Activated naive CD8-positive, alpha-beta T cell treated with anti-CD3 and anti-CD28 coated beads, Interleukin-2, amount 50 U/mL, for 16 hours (primary cell): Measurements from ENCODE around the gene CGB8.
"Not testable (repeated sequence)": the region's sequence is repeated elsewhere in the genome, so short reads cannot be mapped to it uniquely, and the experiment has no call there.

Experiments
- DNase-seq: peaks from one replicate; pipeline ENCODE4 v3.0.0-alpha.2; 2020; ENCODE audit warnings: low read depth, low spot score

CGB8 gene

DNA sequence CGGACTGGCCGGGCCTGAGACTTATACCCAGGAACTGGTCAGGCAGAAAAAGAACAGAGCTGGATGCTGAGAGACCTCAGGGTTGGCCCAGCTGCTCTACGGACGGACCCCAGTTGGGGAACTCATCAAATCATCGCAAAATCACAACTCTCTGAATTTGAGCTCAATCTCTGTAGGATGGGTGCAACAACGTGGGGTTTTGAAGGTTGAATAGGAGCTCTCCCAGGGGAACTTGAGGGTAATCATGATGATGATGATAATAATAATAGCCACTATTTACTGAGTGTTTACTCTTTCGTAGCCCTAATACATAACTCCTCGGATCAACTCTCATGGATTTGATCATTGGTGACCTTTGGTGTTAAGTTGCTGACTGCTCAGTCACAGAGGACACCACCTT lies 18.6 kb downstream of the CGB8 start:
- DNase-seq: not testable (repeated sequence)

DNA sequence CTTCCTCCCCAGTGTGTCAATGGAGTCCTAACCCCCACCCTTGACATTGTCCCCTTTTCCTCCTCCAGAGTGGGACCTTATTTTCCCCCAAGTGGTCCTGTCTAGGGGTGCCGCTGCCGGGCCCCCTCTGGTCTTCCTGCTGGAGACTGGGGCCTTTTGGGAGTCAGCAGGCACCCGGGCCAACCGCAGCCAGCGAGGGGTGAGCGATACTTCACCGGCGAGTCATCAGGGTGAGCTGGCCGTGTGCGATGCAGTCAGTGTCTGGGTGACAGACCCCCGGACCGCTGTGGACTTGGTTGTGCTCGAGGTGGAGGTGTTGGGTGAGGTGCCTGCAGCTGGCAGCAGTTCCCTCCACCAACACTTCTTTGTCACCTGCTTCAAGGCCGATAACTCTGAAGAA lies 19.2 kb downstream of the CGB8 start:
- DNase-seq: not testable (repeated sequence)

DNA sequence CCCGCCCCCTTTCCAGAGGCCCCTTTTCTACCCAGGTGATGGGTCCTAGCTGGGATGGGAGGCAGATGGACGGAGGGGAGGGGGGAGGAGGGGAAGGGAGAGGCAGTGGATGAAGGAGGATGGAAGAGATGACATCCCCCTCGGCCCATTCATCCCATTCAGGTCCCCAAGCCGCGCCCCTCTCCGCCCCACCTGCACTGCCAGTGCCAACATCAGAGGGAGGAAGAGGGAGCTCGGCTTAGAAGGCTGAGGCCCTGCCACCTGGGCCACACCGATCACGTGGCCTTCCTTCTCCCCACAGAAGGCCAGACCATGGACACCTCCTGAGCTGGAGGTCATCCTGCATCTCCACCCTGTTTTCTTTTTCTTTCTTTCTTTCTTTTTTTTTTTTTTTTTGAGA lies 20.2 kb downstream of the CGB8 start:
- not testable (repeated sequence) for DNase-seq

DNA sequence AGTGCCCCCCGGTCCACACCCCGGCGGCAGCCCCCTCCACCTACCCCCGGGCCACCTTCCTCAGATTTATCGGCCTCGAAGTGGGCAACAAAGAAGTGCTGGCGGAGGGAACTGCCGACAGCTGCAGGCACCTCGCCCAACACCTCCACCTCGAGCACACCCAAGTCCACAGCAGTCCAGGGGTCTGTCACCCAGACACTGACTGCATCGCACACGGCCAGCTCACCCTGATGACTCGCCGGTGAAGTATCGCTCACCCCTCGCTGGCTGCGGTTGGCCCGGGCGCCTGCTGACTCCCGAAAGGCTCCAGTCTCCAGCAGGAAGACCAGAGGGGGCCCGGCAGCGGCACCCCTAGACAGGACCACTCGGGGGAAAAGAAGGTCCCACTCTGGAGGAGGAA lies 23.3 kb downstream of the CGB8 start:
- not testable (repeated sequence) for DNase-seq

DNA sequence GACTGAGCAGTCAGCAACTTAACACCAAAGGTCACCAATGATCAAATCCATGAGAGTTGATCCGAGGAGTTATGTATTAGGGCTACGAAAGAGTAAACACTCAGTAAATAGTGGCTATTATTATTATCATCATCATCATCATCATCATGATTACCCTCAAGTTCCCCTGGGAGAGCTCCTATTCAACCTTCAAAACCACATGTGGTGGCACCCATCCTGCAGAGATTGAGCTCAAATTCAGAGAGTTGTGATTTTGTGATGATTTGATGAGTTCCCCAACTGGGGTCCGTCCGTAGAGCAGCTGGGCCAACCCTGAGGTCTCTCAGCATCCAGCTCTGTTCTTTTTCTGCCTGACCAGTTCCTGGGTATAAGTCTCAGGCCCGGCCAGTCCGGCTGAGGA lies 23.8 kb downstream of the CGB8 start:
- DNase-seq: not testable (repeated sequence)

DNA sequence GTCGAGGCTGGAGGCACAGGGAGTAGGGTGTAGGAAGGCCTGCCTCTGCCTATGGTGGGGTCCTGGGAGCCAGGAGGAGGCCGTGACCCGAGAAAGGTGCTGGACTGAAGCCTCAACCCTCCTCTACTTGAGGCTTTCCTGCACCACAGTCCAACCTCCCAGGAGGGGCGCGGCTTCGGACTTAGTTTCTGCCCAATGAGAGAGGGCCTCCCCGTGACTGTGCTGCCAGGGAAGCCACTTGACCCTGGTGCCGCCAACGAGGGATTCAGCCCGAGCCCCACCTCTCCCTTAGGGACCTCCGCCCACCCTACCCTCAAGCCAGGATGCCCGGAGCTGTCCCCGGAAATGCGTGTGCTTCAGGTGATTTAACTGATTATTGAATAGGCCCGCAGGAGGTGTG lies 24.7 kb downstream of the CGB8 start, which contains the start of gene CGB3:
TSS of gene CGB3 (minus strand) at position 101 of the 400 bp plus-strand sequence. CDS start 362 bp downstream, outside the sequence.
- DNase-seq: not testable (repeated sequence)

DNA sequence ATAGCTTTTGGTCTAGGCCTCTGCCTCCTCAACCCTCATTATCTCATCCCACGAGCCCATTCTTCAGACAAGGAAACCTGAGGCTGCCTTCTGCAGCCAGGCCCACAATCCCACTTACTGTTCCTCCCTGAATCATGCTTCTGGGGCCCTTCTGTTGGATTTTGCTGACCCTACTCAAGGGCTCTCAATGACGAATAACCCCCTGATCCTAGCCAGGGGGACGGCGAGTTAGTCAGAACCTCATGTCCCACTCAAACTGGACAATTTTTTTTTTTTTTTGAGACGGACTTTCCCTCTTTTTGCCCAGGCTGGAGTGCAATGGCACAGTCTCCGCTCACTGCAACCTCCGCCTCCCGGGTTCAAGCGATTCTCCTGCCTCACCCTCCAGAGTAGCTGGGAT lies 26.8 kb downstream of the CGB8 start:
- DNase-seq: no peak

DNA sequence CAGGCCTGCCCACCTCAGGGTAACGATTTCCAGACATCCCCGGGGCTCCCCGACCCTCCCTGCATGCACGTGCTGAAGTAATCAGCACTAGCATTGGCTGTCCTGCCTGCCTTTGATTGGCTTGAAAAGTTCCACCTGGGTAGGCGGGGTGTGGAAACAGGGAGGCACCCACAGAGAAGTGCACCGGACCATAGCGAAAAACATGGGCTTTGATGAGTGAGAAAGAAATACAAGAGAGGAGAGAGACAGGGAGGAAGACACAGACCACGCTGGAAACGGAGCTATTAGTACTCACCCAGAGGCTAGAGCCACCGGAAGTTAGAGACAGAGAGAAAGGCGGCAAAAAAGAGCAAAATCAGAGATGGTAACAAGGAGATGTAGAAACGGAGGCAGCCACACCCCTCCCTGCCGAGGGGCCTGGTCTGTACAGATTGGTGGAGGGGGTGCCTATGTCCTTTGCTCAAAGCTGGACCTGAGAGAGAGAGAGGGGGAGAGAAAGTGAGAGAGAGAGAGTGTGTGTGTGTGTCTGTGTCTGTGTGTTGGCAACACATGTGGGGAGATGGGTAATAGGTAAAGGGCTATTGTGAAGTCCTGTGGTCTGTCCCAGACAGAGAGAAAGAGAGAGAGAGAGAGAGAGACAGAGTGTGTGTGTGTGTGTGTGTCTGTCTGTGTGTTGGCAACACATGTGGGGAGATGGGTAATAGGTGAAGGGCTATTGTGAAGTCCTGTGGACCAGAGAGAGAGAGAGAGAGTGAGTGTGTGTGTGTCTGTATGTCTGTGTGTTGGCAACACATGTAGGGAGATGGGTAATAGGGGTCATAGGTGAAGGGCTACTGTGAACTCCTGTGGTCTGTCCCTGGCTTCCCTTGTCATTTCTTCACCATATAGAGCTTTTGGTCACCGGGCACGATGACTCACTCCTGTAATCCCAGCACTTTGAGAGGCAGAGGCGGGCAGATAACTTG lies 27.7 kb downstream of the CGB8 start:
- DNase-seq: no peak

DNA sequence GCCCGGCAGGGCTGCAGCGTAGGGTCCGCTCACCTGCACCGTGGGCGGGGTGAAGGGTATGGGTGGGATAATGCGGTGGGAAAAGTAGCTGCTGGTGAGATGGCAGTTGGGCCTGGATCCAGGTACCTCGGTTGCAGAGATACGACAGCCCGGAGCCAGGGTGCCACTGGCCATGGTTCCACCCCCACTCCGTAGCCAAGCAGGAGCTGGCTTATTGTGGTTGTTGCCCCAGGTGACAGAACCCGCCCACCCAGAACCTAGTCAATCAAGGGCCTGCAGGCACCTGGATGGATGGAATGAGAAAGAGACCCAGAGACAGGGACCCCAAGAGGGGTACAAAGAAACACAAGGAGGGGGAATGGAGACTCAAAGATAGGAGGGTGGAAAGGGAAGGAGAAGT lies 28.6 kb downstream of the CGB8 start:
- DNase-seq: no peak

DNA sequence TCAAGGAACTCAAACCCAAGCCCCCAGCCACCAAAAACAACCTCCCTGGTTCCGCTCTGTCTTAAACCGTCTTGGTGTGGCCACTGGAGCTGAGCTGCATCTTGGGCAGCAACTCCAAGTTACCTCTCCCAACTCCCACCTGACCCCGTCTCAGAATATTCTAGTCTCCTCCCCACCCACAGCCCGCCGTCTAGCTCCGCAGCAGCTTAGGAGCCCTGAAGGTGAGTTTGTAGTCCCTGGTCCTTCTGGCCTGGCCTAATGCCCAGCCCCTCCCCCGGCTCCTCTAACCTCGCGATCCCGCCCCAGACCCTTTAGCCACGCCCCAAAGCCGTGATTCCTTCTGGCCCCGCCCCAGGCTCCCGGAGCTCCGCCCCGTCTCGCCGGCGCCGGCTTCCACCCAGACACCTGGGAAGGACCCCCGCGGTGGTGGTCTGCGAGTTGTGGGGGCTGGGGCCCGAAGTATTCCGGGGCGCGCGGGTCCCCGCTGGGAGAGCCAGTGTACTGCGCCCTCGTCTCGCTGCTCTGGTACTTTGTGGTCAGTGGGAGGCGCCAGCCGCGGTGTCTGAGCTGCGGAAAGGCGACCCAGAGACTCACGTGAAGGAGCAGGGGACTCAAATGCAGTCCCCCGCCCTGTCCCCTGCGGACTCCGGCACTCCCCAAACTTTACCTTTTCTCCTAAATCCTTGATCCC lies 29.5 kb downstream of the CGB8 start:
- peak; percentile 26 for DNase-seq

DNA sequence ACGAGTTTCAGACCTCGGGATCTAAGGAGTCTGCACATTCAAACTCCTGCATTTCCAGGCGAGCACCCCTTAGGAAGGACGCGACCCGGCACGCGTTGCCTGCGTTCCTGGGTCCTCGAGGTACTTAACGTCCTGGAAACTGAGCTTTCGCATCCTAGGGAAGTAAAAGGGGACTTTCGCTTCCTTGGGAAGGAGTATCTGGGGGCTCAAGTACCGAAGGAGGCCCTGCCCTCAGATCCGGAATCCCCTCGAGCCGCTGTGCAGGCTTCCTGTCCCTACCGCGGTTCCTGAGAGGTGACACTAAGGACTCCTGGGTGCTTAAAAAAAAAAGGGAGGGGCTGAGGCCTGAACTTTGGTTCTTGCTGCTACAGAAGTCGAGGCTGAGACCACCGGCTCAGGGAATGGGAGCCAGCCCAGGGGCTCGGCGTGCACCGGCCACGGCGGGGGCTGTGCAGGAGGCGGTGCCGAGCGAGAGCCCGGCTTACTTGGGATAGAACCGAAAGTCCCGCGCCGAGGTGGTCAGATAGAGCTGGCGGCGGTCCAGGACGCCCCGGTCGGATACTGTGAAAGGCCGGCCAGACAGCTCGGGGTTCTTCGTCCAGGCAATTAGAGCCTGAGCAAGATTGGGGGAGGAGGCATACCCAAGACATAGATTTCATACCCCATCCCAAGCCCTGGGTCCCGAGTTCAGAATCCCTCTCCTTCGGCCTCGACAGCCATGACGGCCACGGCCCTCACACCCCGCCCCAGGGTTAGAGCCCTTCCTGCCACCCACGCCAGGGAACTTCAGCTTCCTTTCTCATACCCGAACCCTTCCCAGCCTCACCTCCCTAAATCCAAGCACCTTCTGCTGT lies 30.3 kb downstream of the CGB8 start:
- DNase-seq: not testable (repeated sequence)

DNA sequence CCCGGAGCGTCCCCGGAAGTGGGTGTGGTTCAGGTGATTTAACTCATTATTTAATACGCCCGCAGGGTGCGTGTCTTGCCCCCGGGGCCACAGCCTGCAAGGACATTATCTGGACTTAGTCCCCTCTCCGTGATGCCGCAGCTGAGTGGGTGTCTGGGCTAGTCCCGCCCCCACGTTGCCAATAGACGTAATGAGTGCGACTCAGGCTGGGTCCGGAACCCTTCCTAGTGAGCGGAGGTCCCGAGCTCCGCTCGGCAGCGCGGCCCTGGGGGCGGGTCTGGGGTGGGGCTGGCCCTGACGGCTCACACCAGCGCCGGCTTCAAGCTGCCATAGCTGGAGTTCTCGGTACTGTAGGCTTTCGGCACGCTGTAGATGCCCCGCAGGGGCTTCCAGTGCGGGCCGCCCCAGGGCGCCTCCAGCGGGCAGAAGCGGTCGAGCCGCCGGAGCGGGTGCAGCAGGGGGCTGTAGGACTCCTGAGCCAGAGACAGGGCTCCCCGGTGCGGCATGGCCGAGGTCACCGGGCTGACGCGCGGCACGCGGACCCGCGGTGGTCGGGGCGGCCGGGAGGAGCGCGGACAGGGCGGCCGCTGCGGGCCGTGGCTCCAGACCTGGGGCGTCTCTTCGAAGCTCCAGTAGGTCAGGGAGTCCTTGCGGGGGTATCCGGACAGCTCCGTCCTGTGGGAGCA lies 31.1 kb downstream of the CGB8 start:
- DNase-seq: peak; percentile 27

DNA sequence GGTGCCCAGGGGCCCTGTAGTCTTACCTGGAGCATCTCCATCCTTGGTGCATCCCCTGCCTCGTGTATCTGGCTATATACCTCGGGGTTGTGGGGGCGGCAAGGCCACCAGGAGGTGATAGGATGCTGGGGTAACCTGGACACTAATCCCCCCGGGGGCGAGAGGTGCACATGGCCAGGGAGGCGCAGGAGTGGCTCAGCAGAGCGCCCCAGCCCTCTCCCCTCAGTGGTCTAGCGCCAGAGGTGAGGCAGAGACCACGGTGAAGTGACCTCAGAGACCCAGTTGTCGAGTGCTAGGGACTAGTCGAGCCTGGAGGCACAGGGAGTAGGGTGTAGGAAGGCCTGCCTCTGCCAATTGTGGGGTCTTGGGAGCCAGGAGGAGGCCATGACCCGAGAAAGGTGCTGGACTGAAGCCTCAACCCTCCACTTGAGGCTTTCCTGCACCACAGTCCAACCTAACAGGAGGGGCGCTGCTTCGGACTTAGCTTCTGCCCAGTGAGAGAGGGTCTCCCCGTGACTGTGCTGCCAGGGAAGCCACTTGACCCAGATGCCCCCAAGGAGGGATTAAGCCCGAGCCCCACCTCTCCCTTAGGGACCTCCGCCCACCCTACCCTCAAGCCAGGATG lies 31.8 kb downstream of the CGB8 start, which contains the start of gene LHB:
TSS of gene LHB (minus strand) at position 51 of the 625 bp plus-strand sequence. CDS start at position 41, 10 bp downstream.
- DNase-seq: no peak

DNA sequence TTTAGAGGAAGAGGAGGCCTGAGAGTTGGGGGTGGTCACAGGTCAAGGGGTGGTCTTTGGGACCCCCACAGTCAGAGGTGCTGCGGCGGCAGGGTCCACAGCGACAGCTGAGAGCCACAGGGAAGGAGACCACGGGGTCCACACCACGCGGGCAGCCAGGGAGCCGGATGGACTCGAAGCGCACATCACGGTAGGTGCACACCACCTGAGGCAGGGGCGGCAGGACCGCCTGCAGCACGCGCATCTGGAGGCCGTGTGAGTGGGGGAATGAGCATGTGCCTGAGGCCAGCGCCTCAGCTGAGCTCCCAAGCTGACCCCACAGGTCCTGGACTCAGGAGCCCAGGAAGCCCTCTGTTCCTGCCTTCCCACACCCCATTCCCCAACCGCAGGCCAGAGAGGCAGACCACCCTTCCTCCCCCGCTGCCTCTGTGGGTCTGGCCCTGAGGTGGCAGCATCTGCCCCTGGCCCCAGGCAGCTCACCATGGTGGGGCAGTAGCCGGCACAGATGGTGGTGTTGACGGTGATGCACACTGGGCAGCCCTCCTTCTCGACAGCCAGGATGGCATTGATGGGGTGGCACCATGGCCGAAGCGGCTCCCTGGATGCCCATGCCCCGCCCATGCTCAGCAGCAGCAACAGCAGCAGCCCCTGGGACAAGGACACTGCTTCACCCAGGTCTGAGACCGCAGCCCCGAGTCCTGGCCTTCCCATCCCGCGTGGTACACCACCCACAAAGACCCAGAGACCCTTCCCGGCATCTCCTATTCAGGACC lies 32.7 kb downstream of the CGB8 start:
- no peak for DNase-seq

DNA sequence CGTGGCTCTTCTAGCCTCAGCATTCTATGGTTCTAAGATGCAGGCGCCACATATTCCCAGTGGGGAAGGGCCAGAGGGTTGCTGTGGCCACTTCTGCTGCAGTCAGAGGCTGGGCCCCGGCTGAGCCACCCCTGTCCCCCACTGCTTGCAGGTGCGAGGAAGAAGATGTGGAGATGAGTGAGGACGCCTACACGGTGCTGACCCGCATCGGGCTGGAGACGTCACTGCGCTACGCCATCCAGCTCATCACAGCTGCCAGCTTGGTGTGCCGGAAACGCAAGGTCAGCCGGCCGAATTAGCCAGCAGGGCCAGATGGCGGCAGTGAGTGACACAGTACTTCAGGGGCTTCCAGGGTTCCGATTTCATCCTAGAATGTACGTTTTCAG lies 34.0 kb downstream of the CGB8 start:
- DNase-seq: no peak

DNA sequence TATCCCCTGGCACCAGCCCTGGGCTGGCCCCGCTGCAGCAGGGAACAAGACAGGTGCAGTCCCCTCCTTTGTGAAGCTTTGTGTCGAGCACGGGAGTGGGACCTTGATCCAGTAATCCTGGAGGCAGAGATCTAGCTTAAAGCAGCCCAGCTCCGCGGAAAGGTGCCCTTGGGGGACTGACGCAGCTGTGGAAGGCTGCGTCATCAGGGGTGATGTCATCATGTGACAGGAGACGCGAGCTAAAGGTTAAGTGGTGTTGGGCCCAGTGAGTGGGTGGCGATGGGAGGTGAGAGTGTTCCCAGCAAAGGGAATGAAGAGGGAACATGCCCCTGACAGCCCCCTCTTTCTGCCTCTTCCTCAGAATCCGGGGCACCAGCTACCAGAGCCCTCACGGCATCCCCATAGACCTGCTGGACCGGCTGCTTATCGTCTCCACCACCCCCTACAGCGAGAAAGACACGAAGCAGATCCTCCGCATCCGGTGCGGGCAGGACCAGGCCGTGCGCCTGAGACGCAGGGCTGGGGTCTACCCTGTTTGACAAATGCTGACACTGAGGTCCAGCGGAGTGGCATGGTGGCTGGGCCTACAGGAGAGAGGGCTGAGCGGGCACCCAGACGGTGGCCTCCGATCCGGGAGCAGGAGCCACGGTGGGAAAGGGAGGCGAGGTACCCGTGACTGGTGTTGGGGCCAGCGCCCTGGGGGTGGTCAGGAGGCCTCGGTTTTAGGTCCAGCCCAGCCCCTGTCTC lies 34.6 kb downstream of the CGB8 start:
- DNase-seq: no peak

DNA sequence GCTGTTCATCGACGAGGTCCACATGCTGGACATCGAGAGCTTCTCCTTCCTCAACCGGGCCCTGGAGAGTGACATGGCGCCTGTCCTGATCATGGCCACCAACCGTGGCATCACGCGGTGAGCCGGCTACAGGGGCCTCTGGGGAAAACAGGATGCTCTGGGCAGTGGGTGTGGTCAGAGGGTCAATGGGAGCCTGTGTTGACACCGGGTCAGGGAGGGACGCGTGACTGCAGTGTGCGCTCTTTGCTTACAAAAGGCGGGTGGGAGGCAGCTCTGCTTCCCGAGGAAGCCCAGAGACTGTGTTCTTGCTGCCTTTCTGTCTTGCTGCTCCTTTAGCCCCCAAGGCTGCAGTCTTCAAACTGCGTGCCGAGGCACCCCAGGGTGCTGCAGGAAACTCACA lies 37.7 kb downstream of the CGB8 start:
- DNase-seq: no peak

DNA sequence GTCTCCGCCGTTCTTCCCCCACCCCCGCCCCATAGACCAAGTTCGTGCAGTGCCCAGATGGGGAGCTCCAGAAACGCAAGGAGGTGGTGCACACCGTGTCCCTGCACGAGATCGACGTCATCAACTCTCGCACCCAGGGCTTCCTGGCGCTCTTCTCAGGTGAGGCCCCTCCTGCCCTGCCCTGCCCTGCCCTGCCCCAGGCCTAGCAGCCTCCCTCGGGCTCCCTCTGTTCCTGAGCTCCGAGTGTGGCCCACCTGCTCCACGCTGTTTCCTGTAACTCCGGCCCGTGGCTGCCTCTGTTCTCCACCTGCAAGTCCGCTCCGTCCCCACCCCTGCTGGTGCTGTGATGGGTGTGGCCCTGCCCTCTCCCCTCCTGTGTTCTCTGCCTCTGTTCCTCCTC lies 38.5 kb downstream of the CGB8 start:
- DNase-seq: no peak

DNA sequence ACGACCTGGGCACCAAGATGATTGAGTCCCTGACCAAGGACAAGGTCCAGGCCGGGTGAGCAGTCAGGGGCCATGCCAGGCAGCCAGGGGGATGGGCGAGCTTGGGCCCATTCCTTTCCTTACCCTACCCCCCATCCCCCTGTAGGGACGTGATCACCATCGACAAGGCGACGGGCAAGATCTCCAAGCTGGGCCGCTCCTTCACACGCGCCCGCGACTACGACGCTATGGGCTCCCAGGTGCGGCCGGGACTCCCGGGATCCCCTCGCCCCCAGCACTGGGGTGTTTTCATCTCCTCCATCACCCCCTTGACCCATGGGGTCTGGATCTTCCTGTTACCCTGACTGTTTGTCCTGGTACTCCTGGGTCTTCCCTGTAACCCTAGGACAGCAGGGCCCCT lies 39.1 kb downstream of the CGB8 start:
- DNase-seq: no peak
